ENCODE data around the gene PHF19. TPM values are rescaled to one million over a fixed set of nuclear protein-coding genes. Genes with fewer than 3 reads are reported as not detected.

PHF19 gene
- total RNA-seq, 1 experiment from 2014 or later = 39.0 TPM

- TF ChIP-seq PREB (CRISPR knock-in tag; IDR thresholded peaks at IDR 0.05; ENCODE audit: borderline replicate concordance) (no peak), RORB (CRISPR knock-in tag; IDR thresholded peaks at IDR 0.05) (no peak)
Observed at GRCh38 chr9:120888626-120889025, 11.6 kb upstream of the PHF19 start (continued).

GRCh38 chr9:120886490-120886967 lies 9.5 kb upstream of the PHF19 start:
- Mint-ChIP-seq H3K36me3 (no peaks in the 10 kb centered on the region), H3K9me3 (no peaks in the 10 kb centered on the region), H3K4me3 (no peak overlapping the region), H3K27ac (no peak overlapping the region), H3K27me3 (ENCODE audit: low read depth) (no peaks in the 10 kb centered on the region), H3K4me1 (peaks cover 12% of the 10 kb centered on the region)
- no peak for DNase-seq (ENCODE audit: low spot score)
- ATAC-seq = no peak
- POLR2A ChIA-PET = no interaction called here
- CTCF ChIA-PET = interaction anchor here (0.9 to 1.7 kb wide), 4 partner anchors 22 to 131 kb away, joined by 3 to 5 read pairs (median 3); no protein-coding TSS in a partner anchor
- no peak for TF ChIP-seq ETV6 (CRISPR knock-in tag; IDR thresholded peaks at IDR 0.05)
- no peak for TF ChIP-seq ZSCAN18 (CRISPR knock-in tag; IDR thresholded peaks at IDR 0.05)
- no peak for TF ChIP-seq PREB (CRISPR knock-in tag; IDR thresholded peaks at IDR 0.05; ENCODE audit: borderline replicate concordance)
- no peak for TF ChIP-seq TEAD4 (CRISPR knock-in tag; IDR thresholded peaks at IDR 0.05)
- TF ChIP-seq STAT6 (CRISPR knock-in tag; conservative IDR thresholded peaks at IDR 0.05; ENCODE audit: low read depth) = no peak
- TF ChIP-seq ZNF121 (CRISPR knock-in tag; IDR thresholded peaks at IDR 0.05) = no peak
- TF ChIP-seq ZBTB21 (CRISPR knock-in tag; IDR thresholded peaks at IDR 0.05; ENCODE audit: borderline replicate concordance) = no peak
- no peak for TF ChIP-seq ZNF281 (CRISPR knock-in tag; IDR thresholded peaks at IDR 0.05)
- no peak for TF ChIP-seq SP1 (CRISPR knock-in tag; conservative IDR thresholded peaks at IDR 0.05)
- TF ChIP-seq NR1H2 (CRISPR knock-in tag; IDR thresholded peaks at IDR 0.05) = no peak
- TF ChIP-seq MYBL2 (CRISPR knock-in tag; IDR thresholded peaks at IDR 0.05) = no peak
- TF ChIP-seq PRDM15 (CRISPR knock-in tag; IDR thresholded peaks at IDR 0.05) = no peak
- no peak for TF ChIP-seq TCF7 (CRISPR knock-in tag; IDR thresholded peaks at IDR 0.05; ENCODE audit: low read depth)
- TF ChIP-seq NFATC4 (CRISPR knock-in tag; IDR thresholded peaks at IDR 0.05) = no peak
- no peak for TF ChIP-seq ZMAT4 (CRISPR knock-in tag; IDR thresholded peaks at IDR 0.05)
- no peak for TF ChIP-seq CREB1 (CRISPR knock-in tag; IDR thresholded peaks at IDR 0.05)
- TF ChIP-seq IRF1 (CRISPR knock-in tag; IDR thresholded peaks at IDR 0.05) = no peak
- TF ChIP-seq CTCF (IDR thresholded peaks at IDR 0.05) = no peak
- TF ChIP-seq TP53 (CRISPR knock-in tag; IDR thresholded peaks at IDR 0.05) = no peak
